Body of pancreas (tissue), 4 donors: ENCODE measurements around the gene FRMD4B. TPM values are rescaled to one million over a fixed set of nuclear protein-coding genes. Genes with fewer than 3 reads are reported as not detected.
"Not testable (repeated sequence)": the region's sequence is repeated elsewhere in the genome, so short reads cannot be mapped to it uniquely, and the experiment has no call there.

Experiments used
- ATAC-seq: fragments of 150-250 bp; one replicate; pipeline ENCODE4 v1.9.1; 2016
- DNase-seq, 4 donors: peaks; one replicate each; pipeline ENCODE4 v3.0.0-alpha.2; 2019
- H3K27ac ChIP-seq, 4 donors: fragments of 200-600 bp; sonication (generic); 1 replicate in 3 of 4; 2 replicates in 1 of 4; pipeline versions ENCODE4 v1.5.1 to v1.6.1; 2016 to 2019; ENCODE audit warnings: mild to moderate bottlenecking in 1 of 4, mixed read lengths in 1 of 4, moderate library complexity in 1 of 4
- H3K27me3 ChIP-seq, 2 donors: fragments of 200-600 bp; sonication (generic); one replicate each; pipeline ENCODE4 v1.6.0; 2016; ENCODE audit warnings: mild to moderate bottlenecking in 1 of 2
- H3K36me3 ChIP-seq, 2 donors: fragments of 200-600 bp; sonication (generic); replicated peaks in 1 of 2; 2 replicates each; pipeline ENCODE4 v1.5.1; 2016; ENCODE audit warnings: low read depth in 2 of 2; ENCODE audit not compliant: insufficient read depth in 1 of 2
- H3K4me1 ChIP-seq: fragments of 200-600 bp; sonication (generic); one replicate; pipeline ENCODE4 v1.6.0; 2016
- H3K4me3 ChIP-seq, 2 donors: fragments of 200-600 bp; sonication (generic); 1 replicate in 1 of 2; 2 replicates in 1 of 2; pipeline ENCODE4 v1.5.1; 2016 to 2019
- H3K9me3 ChIP-seq, 3 donors: fragments of 200-600 bp; sonication (generic); 1 replicate in 2 of 3; 2 replicates in 1 of 3; pipeline ENCODE4 v1.5.1; 2016
- CTCF ChIP-seq, 7 experiments: fragments of 450-650 bp in 4 of 7; fragments of 200-600 bp in 3 of 7; sonication (generic) in 3 of 7; IDR thresholded peaks; one replicate each; pipeline ENCODE4 v1.5.1; 2016 to 2019; ENCODE audit warnings: antibody characterized with exemption in 7 of 7
- POLR2A ChIP-seq, 3 donors: fragments of 450-650 bp; IDR thresholded peaks; one replicate each; pipeline ENCODE4 v1.6.1; 2016; ENCODE audit warnings: antibody characterized with exemption in 3 of 3, mild to moderate bottlenecking in 2 of 3
- WGBS, 2 donors: methylation state at CpG; one replicate each; pipeline ENCODE4 v1.1.5; 2017; 5-methylcytosine and 5-hydroxymethylcytosine counted together
- intact Hi-C: fragments of 100-400 bp; cut with DNase I; formaldehyde crosslinking; loops from one replicate; pipeline ENCODE4 v1.15.1; 2023
- total RNA-seq, 2 donors: library from RNA; depleted of rRNA; stranded (reverse); fragments of >200 nt; gene quantifications; one replicate each; pipeline ENCODE4 v1.1.0, GENCODE V29; 2016

FRMD4B gene
- total RNA-seq, 2 donors from 2014 or later = 7.3 to 14.3 TPM

- TF ChIP-seq POLR2A (IDR thresholded peaks at IDR 0.05) = no peak
- peak in 3 of 7 experiments; percentile 11 to 22 (median 11) for TF ChIP-seq CTCF (IDR thresholded peaks at IDR 0.05)
- H3K4me3 ChIP-seq = no peak overlapping the region
- 48 to 55% methylated on average over 7 of the region's 7 CpGs for WGBS, 2 donors
- no peaks in the 10 kb centered on the region for H3K27me3 ChIP-seq
- ATAC-seq (no peak), DNase-seq (peak in 1 of 4 donors; percentile 10)
- H3K4me1 ChIP-seq = no peaks in the 10 kb centered on the region
- intact Hi-C loops = no loop called here
- H3K27ac ChIP-seq = no peak overlapping the region
- no peaks in the 10 kb centered on the region for H3K9me3 ChIP-seq
- no peaks in the 10 kb centered on the region for H3K36me3 ChIP-seq
These were observed 61.4 kb downstream of the FRMD4B start for GRCh38 chr3:69324362-69325025.

DNA sequence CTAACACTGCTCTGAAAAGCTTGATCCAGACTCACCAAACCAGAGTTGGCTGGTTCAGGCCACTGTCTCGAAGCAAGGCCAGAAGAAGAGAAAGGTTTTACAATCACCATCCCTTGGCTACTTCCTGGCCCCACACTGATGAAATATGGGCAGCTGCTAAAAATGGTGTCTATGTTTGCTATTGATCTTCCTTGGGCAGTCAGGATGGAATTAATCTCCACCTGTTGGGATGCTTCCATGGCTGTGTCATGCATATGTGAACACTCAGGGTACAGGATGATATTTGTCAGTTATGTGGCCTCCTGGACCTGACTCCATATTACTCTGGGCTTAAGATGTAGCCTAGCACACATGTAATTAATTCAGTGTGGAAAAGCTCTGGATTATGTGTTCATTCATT lies 61.9 kb downstream of the FRMD4B start:
- Histone ChIP-seq H3K27ac (no peak overlapping the region), H3K27me3 (no peaks in the 10 kb centered on the region), H3K36me3 (no peaks in the 10 kb centered on the region), H3K4me3 (no peak overlapping the region), H3K4me1 (no peaks in the 10 kb centered on the region), H3K9me3 (no peaks in the 10 kb centered on the region)
- intact Hi-C loops = no loop called here
- DNase-seq (no peak), ATAC-seq (no peak)
- 88 to 89% methylated on average over 1 of the region's 1 CpG for WGBS, 2 donors
- TF ChIP-seq POLR2A (IDR thresholded peaks at IDR 0.05) = no peak
- no peak for TF ChIP-seq CTCF (IDR thresholded peaks at IDR 0.05)

DNA sequence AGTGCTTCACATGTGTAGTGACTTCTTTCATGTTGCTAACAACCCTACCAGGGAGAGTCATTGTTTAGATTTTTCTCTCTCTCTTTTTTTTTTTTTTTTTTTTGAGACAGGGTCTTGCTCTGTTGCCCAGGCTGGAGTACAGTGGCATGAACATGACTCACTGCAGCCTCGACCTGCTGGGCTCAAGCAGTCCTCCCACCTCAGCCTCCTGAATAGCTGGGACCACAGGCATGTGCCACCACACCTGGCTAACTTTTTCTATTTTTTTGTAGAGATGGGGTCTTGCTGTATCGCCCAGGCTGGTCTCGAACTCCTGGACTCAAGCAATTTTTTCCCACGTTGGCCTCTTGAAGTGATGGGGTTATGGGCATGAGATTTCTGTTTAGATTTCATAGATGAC lies 63.4 kb downstream of the FRMD4B start:
- H3K4me1 ChIP-seq, H3K36me3 ChIP-seq, H3K4me3 ChIP-seq, DNase-seq, intact Hi-C loops, H3K27me3 ChIP-seq, H3K27ac ChIP-seq, H3K9me3 ChIP-seq, ATAC-seq: not testable (repeated sequence)
- WGBS, 2 donors = 58 to 66% methylated on average over 4 of the region's 4 CpGs

GRCh38 chr3:69322158-69322509 lies 63.8 kb downstream of the FRMD4B start:
- Histone ChIP-seq H3K4me3 (no peak overlapping the region), H3K4me1 (no peaks in the 10 kb centered on the region), H3K9me3 (no peaks in the 10 kb centered on the region), H3K27me3 (no peaks in the 10 kb centered on the region), H3K27ac (no peak overlapping the region), H3K36me3 (no peaks in the 10 kb centered on the region)
- no peak for TF ChIP-seq CTCF (IDR thresholded peaks at IDR 0.05)
- no peak for TF ChIP-seq POLR2A (IDR thresholded peaks at IDR 0.05)
- no peak for DNase-seq
- 65 to 66% methylated on average over 4 of the region's 4 CpGs for whole genome bisulfite sequencing, 2 donors
- intact Hi-C loops = no loop called here
- no peak for ATAC-seq

DNA sequence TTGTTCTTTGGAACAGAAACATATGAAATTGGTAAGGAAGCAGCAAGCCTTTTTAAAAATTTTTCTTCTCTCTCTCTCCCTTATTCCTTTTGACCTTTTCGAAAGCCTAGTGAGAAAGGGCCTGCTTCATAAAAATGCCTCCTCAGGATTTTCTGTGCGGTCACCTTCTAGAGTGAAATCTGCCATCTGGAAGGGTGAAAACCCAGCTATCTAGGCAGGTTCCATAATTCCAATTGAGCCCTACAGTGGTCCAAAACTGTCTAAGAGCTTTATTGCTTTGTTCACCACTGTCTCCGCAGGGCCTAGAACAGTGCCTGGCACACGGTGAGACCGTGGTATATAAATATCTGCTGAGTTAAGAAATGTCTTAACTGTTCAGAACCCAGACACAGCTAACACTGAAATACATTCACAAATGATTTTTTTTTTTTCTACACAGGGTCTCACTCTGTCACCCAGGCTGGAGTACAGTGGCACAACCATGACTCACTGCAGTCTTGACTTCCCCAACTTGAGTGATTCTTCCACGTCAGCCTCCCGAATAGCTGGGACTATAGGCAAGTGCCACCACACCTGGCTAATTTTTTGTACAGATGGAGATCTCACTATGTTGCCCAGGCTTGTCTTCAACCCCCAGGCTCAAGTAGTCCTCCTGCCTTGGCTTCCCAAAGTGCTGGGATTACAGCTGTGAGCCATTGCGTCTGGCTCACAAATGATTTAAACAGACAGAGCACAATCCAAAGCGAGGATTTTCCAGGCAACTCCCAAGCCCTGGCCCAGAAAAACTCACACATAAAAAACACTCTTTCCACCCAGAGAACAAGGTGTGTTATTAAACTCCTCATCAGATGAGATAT lies 64.4 kb downstream of the FRMD4B start:
- WGBS, 2 donors = 79 to 92% methylated on average over 8 to 9 of the region's 9 CpGs
- peak in 1 of 4 donors; percentile 13 for DNase-seq
- Histone ChIP-seq H3K27me3 (no peaks in the 10 kb centered on the region), H3K9me3 (no peaks in the 10 kb centered on the region), H3K27ac (peak overlapping the region in 1 of 4 donors; percentile 26), H3K4me1 (no peaks in the 10 kb centered on the region), H3K4me3 (no peak overlapping the region), H3K36me3 (no peaks in the 10 kb centered on the region)
- intact Hi-C loops = no loop called here
- no peak for ATAC-seq
- no peak for TF ChIP-seq CTCF (IDR thresholded peaks at IDR 0.05)
- TF ChIP-seq POLR2A (IDR thresholded peaks at IDR 0.05) = no peak
